ENCODE data around the gene XYLT1.

The XYLT1 gene

DNA sequence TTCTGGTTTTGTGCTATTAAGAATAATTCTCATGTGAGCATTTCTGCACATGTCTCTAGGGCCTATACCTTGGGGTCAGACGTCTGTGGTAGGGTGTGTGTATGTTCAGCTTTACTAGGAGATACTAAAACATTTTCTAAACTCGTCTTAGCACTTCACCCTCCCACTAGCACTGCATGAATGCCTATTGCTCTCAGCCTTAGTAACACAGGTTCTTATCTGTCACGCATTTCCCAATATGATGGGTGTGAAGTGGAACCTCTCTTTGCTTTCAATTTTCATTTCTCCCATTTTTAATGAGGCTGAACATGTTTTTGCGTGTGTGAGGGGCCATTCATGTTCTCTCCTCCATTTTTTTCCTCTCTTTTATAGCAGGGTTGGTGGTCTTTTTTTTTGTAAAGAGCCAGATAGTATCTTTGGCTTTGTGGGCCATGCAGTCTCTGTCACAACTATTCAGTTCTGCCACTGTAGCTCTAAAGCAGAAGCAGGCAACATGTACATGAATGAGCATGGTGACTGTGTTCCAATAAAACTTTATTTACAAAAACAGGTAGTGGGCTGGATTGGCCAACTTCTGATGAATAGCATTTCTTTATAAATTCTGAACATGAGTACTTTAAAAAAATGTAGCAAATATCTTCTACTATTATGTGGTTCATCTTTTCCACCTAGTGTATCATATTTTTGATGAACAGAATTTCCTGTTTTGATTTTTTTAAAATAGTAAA lies 354.0 kb downstream of the XYLT1 start:
- Histone ChIP-seq H3K4me3 (ENCODE audit: low read depth, low read length) (no peak overlapping the region), H3K27ac (ENCODE audit: extremely low read depth, low read depth, low read length) (no peak overlapping the region), H3K9me3 (ENCODE audit: control insufficient read depth, insufficient read depth, low read depth, low read length) (no peaks in the 10 kb centered on the region), H3K36me3 (ENCODE audit: control insufficient read depth in 2 of 2, insufficient read depth in 1 of 2, low read length in 2 of 2) (no peaks in the 10 kb centered on the region), H3K4me1 (ENCODE audit: control insufficient read depth, insufficient read depth, low read length) (no peaks in the 10 kb centered on the region)
- no peak for TF ChIP-seq ZBTB10 (tag by site-specific recombination; IDR thresholded peaks at IDR 0.05)
- TF ChIP-seq ZNF513 (tag by site-specific recombination; IDR thresholded peaks at IDR 0.05): no peak
- no peak for TF ChIP-seq ZNF830 (tag by site-specific recombination; IDR thresholded peaks at IDR 0.05; ENCODE audit: low read depth)
- ChIA-PET CTCF (no interaction called here), POLR2A (no interaction called here)

DNA sequence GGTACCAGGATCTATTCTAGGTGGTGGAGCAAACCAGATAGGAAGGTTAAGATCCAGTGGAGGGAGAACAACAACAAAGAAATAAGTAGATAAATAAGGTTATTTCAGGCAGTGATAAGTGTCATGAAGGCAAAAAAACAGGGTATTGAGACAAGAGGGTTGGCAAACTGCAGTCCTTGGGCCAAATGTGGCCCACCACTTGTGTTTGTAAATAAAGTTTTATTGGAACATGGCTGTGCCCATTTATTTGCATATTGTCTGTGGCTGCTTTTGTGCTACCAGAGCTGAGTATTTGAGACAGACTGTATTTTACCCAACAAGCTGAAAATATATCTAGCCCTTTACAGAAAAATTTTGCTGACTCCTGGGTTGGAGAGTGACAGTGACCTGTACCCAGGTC lies 361.3 kb downstream of the XYLT1 start:
- POLR2A ChIA-PET: no interaction called here
- H3K4me3 ChIP-seq (ENCODE audit: low read depth, low read length): no peak overlapping the region
- no peaks in the 10 kb centered on the region for H3K4me1 ChIP-seq (ENCODE audit: control insufficient read depth, insufficient read depth, low read length)
- CTCF ChIA-PET: no interaction called here
- H3K27ac ChIP-seq (ENCODE audit: extremely low read depth, low read depth, low read length): no peak overlapping the region
- H3K9me3 ChIP-seq (ENCODE audit: control insufficient read depth, insufficient read depth, low read depth, low read length): no peaks in the 10 kb centered on the region
- no peaks in the 10 kb centered on the region for H3K36me3 ChIP-seq (ENCODE audit: control insufficient read depth in 2 of 2, insufficient read depth in 1 of 2, low read length in 2 of 2)
- TF ChIP-seq ZEB2 (tag by site-specific recombination; IDR thresholded peaks at IDR 0.05) (no peak), ZBTB10 (tag by site-specific recombination; IDR thresholded peaks at IDR 0.05) (no peak), MEIS1 (CRISPR knock-in tag; IDR thresholded peaks at IDR 0.05; ENCODE audit: borderline replicate concordance) (no peak), ZNF660 (tag by site-specific recombination; IDR thresholded peaks at IDR 0.05) (no peak), ZSCAN30 (tag by site-specific recombination; IDR thresholded peaks at IDR 0.05) (no peak), ZNF530 (tag by site-specific recombination; IDR thresholded peaks at IDR 0.05; ENCODE audit: low read depth) (no peak), ZNF645 (tag by site-specific recombination; IDR thresholded peaks at IDR 0.05) (no peak)

GRCh38 chr16:17108596-17108995 lies 362.2 kb downstream of the XYLT1 start:
- POLR2A ChIA-PET: interaction anchor here (0.6 kb wide), 1 partner anchor 209 kb away, joined by 3 read pairs; no protein-coding TSS in a partner anchor
- Histone ChIP-seq H3K36me3 (ENCODE audit: control insufficient read depth in 2 of 2, insufficient read depth in 1 of 2, low read length in 2 of 2) (no peaks in the 10 kb centered on the region), H3K4me1 (ENCODE audit: control insufficient read depth, insufficient read depth, low read length) (no peaks in the 10 kb centered on the region), H3K4me3 (ENCODE audit: low read depth, low read length) (no peak overlapping the region), H3K9me3 (ENCODE audit: control insufficient read depth, insufficient read depth, low read depth, low read length) (no peaks in the 10 kb centered on the region), H3K27ac (ENCODE audit: extremely low read depth, low read depth, low read length) (no peak overlapping the region)
- CTCF ChIA-PET: no interaction called here
- TF ChIP-seq, protein P1, sequence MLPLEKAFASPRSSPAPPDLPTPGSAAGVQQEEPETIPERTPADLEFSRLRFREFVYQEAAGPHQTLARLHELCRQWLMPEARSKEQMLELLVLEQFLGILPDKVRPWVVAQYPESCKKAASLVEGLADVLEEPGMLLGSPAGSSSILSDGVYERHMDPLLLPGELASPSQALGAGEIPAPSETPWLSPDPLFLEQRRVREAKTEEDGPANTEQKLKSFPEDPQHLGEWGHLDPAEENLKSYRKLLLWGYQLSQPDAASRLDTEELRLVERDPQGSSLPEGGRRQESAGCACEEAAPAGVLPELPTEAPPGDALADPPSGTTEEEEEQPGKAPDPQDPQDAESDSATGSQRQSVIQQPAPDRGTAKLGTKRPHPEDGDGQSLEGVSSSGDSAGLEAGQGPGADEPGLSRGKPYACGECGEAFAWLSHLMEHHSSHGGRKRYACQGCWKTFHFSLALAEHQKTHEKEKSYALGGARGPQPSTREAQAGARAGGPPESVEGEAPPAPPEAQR (tag by site-specific recombination; IDR thresholded peaks at IDR 0.05): no peak
- TF ChIP-seq FEZF1 (tag by site-specific recombination; IDR thresholded peaks at IDR 0.05) (no peak), ELK4 (IDR thresholded peaks at IDR 0.05; ENCODE audit: borderline replicate concordance, low read depth, low read length) (no peak), ZNF157 (tag by site-specific recombination; IDR thresholded peaks at IDR 0.05) (no peak), ZNF529 (tag by site-specific recombination; IDR thresholded peaks at IDR 0.05; ENCODE audit: insufficient replicate concordance) (no peak), MEIS1 (CRISPR knock-in tag; IDR thresholded peaks at IDR 0.05; ENCODE audit: borderline replicate concordance) (no peak), ZBTB8A (tag by site-specific recombination; IDR thresholded peaks at IDR 0.05) (no peak), ZNF658 (tag by site-specific recombination; IDR thresholded peaks at IDR 0.05) (no peak), PBX3 (CRISPR knock-in tag; IDR thresholded peaks at IDR 0.05) (no peak), ZNF473 (tag by site-specific recombination; IDR thresholded peaks at IDR 0.05) (no peak)

Measured in HEK293 (cell line).